GM21447 (cell line): ENCODE results near the gene HNRNPM.

ENCODE experiments used
- ATAC-seq: cut with Tn5 transposase; IDR thresholded peaks from one replicate; pipeline ENCODE4 v1.9.1; 2021; ENCODE audit not compliant: unreplicated experiment

Gene HNRNPM

DNA sequence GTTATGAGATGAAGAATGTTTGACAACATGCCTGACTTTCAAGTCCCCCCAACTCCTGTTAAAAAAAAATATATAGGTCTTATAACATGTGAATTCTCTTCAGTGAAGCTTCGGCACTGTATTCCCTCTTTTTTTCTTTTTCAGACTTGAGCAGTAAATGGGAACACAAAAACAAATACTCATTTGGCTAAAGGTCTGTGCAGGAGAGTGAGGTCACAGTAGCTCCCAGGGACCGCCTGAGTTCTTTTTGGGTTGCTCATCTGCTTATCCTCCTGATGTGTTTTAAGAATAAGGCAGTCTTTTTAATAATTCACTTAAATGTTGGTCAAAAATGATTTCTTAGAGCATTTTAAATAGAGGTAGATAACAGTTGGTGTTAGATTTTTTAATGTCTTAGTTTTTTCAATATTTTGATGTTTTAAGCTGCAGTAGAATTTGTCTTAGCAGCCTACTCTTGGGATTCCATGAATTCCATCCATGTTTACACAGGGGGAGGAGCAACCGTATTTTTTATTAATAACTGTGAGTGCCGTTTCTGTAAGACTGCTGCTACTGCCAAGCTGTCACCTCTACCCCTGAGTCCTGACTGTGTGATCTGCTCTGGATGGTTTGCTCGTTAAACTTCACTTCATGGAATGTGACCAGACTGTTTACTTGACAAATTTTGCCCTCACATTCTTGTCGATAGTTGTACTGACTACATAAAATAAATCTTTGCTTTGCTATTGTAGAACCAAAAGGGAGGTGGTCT is 14.9 kb downstream of the HNRNPM start:
- no peak for ATAC-seq

DNA sequence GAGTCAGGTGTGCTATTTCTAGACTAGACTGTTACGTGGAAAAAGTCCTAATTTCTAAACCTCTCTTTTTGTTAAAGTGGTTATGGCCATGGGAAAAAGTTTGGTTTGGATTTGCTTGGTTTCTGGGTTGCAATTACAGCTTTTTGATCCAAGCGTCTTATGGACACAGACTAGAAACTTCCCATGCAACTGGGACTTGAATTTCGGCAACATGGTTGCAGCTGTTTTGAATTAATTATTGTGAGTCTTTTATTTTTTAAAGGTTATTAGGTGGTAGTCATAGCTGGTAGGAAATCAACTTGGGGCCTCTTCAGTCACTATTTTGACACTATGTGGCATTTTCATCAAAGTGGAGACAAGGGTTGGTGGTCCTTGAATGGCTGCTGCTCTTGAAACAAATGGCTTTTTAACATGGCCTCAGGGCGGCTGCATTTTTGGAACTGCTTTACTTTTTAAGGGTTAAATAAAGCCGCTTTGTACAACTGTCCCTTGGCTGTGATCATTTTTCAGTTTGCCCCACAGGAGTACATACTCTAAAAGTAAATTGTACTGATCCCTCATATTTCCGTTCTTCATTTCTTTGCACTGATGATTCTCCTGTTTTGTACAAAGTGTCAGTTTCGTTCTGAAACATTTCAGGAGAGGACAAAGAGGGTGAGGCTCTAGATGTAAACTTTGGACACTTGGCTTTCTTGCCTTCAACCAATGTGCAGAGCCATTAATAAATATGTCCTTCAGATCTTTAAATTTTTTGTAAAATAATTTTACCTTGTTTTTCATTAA is 15.9 kb downstream of the HNRNPM start:
- no peak for ATAC-seq

DNA sequence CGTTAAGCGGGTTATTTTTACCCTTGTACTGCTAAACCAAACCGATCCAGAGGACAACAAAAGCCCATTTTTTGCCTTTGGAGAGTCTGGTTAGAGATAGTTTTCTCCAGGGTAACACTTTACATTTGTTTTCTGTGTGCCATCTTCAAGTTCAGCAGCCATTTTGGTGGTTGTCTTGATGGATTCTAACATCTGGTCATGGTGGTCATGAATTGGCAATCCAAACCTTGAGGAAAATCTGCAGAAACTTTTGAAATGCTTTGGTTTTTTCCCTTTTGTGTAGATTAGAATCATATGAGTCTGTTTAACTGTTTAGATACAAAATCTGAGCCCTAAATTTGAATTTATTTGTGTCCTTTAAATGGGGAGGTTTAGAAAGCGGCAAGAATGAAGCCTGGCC is 16.6 kb downstream of the HNRNPM start:
- ATAC-seq, result no peak

GRCh38 chr19:8461891-8462290 is 17.1 kb downstream of the HNRNPM start:
- ATAC-seq, result no peak

DNA sequence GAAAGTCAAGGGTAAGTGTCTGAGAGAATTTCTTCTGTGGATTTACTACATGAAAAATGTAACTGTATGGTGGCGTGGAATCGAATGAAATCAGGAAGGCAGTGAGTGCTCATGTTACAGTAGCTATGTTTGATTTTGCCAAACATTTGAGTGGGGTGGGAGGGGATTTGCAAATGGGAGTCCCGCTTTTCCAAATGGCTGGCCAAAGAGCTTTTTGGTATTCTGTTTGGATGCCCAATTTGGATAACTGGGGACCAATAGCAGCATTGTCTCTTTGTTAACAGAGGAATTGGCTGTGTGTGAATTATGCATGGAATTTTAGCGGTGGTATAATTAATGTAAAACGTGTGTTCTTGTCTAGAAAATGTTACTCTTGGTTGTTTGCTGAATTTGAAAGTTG is 17.8 kb downstream of the HNRNPM start:
- no peak for ATAC-seq

GRCh38 chr19:8463365-8463764 is 18.6 kb downstream of the HNRNPM start:
- ATAC-seq, result no peak

GRCh38 chr19:8466018-8466417 is 21.2 kb downstream of the HNRNPM start:
- no peak for ATAC-seq

DNA sequence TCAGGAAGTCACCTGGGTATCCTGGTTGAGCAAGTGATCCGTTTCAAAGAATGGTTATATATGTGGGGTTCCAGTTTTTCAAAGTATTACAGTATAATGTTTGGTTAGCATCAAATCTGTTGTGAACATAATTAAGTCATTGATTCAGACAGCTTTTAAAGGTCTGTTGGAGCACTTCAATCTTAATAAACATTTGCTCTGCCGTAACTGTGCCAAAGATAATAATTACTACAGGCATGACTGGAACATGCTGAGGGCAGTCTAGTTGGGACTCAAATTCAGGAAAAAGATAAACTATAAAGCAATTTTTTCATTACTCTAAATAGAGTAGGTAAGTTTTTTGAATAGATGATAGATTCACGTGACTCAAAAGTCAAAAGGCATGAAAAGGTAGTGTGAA is 23.3 kb downstream of the HNRNPM start:
- ATAC-seq, result no peak

DNA sequence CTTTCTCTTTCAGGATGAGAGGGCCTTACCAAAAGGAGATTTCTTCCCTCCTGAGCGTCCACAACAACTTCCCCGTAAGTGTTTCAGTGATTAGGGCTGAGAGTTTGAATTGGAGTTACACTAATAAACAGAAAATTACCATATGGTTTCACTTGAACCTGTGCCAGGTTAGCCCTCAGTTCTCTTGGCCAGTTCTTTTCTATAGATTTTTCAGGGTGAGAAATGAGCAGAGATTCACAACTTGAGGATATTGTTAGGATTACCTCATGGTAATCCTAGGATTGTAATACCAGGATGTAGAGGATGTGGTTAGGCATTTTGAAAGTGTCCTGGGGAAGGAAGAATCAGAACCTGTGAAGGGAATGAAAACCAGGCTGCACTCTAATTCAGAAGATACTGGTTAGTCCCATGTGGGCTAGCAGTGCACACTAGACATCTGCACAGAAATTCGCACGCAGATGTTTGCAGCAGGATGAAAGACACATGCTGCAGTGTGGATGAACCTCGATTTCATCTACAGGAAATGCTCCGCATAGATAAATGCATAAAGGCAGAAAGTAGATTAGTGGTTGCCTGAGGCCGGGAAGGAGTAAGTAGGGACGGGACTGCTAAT is 24.1 kb downstream of the HNRNPM start:
- no peak for ATAC-seq

- ATAC-seq, result no peak
Observed at GRCh38 chr19:8469613-8470368, 25.0 kb downstream of the HNRNPM start.

- ATAC-seq, result peak; percentile 49
Observed at GRCh38 chr19:8473648-8474476, 29.1 kb downstream of the HNRNPM start.

DNA sequence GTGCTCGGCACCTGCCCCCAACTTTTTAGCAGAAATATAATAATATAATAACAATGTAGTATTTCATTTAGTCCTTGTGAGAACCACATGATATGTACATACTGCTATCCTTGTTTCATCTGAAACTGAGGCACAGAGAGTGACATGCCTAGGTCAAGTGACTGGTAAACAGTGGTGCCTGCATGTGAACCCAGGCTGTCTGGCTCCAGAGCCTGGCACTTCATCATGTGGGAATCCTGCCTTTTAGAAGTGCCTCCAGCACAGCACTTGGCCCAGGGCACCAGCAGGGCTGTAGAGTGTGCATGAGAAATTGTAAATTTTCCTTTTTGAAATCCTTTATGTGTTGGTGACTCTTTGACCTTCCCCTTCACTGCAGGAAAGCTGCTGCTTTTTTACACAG is 30.2 kb downstream of the HNRNPM start:
- no peak for ATAC-seq

GRCh38 chr19:8476524-8476923 is 31.7 kb downstream of the HNRNPM start:
- ATAC-seq, result no peak

GRCh38 chr19:8477889-8478288 is 33.1 kb downstream of the HNRNPM start:
- ATAC-seq, result no peak

DNA sequence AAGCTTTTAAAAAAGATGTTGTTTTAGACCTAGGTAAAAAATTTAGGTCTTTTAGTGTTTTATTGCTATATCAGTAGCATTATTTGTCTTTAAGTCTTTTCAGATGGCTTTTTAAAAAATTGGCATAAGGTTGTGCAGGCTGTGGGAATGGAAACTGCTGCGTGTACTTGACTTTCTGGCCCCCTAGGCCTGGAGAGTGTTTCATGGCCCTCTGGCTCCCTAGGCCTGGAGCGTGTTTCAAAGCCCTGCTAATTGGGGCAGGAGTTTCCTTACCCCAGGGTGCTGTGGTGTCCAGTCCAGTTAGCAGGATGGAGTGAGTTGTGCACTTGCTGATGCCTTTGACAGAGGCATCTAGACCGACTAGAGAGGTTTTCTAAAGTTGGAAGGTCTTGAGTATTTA is 33.8 kb downstream of the HNRNPM start:
- no peak for ATAC-seq

GRCh38 chr19:8481201-8481600 is 36.4 kb downstream of the HNRNPM start:
- no peak for ATAC-seq

DNA sequence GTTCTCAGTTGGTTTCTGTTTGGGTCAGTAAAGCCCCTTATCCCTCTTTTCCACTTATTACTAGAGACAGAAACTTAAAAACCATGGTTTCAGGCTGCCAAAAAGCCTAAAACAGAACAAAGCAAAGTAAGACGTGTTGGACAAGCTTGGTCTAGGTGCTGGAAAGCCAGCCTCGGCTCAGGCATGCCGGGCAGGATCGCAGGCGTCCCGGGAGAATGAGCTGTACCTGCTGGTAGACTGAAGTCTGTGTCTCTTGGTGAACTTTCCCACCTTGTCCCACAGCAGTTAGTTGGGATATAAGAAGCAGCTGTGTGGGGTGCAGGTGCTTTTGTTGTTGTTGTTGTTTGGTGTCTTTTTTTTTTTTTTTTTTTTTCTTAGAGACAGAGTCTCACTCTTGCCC is 36.8 kb downstream of the HNRNPM start:
- no peak for ATAC-seq

- ATAC-seq, result no peak
Observed at GRCh38 chr19:8482696-8483095, 37.9 kb downstream of the HNRNPM start.

DNA sequence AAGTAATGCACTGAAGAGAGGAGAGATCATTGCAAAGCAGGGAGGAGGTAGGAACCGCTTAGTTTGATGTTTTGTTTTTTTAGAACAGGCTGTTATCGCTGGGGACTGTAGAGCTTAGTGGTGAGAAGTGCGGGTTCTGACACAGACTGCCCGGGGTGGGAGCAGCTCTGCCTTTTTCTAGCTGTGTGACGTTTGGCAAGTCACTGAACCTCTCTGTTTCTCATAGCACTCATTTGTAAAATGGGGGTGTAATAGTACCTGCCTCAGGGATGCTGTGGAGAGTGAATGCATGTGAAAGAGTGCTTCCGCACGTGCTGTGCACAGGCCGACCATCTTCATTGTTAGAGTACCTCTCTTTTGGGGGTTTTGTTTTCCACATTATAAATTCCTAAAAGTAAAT is 38.4 kb downstream of the HNRNPM start:
- ATAC-seq, result no peak

DNA sequence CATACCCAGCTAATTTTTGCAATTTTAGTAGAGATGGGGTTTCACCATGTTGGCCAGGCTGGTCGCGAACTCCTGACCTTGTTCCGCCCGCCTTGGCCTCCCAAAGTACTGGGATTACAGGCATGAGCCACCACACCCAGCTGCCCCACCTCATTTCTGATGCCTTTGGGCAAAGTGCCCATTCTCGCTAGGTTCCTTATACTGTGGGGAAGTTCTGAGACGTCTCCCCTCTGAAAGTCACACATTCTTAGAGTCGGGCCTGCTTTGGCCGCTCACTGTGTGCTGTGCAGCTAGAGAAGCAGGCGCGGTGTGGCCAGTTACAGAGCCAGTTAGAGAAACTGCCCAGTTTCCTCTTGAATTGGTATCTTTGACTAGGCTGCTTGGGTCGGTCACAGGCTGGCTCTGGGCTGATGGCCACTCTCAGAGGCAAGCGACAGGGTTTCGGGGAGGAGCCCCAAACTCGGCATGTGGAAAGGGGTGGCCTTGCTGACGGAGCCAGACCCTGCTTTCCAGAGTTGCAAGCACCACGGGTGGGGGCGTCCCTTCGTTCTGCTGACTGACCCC is 39.6 kb downstream of the HNRNPM start:
- no peak for ATAC-seq
